NB4 (cell line): ENCODE data around the gene TBC1D32.

Experiments
- CTCF ChIP-seq: IDR thresholded peaks from one replicate; pipeline ENCODE4 v1.5.1; 2012; ENCODE audit warnings: low read depth, low read length
- MAX ChIP-seq: IDR thresholded peaks from 2 replicates; pipeline ENCODE4 v1.6.1; 2011; ENCODE audit warnings: low read depth, low read length

DNA sequence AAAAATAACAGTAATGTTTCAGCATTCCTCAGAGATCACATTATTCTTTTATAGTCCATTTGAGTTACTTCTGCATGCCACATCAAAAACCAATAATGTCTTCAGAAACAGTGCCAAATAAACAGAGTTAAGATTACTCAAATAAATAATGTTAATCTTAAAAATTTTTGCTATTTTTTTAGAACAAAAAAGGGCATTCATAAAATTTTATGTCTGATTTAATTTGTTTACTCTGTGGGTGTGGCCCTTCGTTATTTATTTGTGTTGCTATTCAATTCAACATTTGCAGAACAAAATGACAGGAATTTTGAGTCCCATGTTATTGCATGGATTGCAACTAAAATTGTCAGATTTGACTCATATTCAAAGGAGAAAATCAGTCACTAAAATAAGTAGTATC is 18.7 kb upstream of the TBC1D32 start:
- no peak for TF ChIP-seq CTCF
- no peak for TF ChIP-seq MAX
